Fibroblast of the aortic adventitia (primary cell): Measurements from ENCODE around the gene COL6A5. TPM values are rescaled to one million over a fixed set of nuclear protein-coding genes. Genes with fewer than 3 reads are reported as not detected.

ENCODE experiments used
- DNase-seq: peaks from one replicate; pipeline ENCODE4 v3.0.0-alpha.2; 2010; ENCODE audit warnings: low read depth
- H3K4me3 ChIP-seq: 2 replicates; pipeline ENCODE4 v1.5.1; 2011; ENCODE audit warnings: low read depth, mild to moderate bottlenecking, control low read depth, low read length, moderate library complexity
- CTCF ChIP-seq: IDR thresholded peaks from 2 replicates; pipeline ENCODE4 v1.5.1; 2011; ENCODE audit warnings: mild to moderate bottlenecking, low read length, control low read depth, inconsistent platforms; ENCODE audit not compliant: insufficient read depth
- total RNA-seq: library from RNA; depleted of rRNA; stranded (reverse); fragments of >200 nt; gene quantifications from 2 replicates; pipeline ENCODE4 v1.2.3, GENCODE V29; 2012; ENCODE audit warnings: low replicate concordance

Gene COL6A5
- total RNA-seq, 1 donor = under 0.01 TPM

DNA sequence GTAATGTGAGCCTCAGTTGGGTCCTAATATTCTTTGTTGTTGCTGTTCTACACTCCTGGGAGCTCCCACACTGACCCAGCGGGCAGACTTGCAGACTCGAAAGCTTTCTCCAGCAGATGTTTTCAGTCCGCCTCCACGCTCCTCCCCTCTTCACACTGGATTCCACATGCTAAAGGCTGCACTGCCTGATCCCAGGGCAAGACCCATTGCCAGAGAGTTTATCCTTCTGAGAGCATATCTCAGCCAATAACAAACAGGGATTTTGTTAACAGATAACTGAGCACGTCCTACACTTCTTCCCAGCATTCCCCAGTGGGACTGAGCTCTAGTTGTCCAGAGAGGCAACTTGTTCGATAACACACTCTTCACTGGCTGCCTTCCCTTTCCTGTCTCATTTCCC lies 163.5 kb downstream of the COL6A5 start:
- H3K4me3 ChIP-seq = no peak overlapping the region
- DNase-seq = peak; percentile 47
- no peak for TF ChIP-seq CTCF

DNA sequence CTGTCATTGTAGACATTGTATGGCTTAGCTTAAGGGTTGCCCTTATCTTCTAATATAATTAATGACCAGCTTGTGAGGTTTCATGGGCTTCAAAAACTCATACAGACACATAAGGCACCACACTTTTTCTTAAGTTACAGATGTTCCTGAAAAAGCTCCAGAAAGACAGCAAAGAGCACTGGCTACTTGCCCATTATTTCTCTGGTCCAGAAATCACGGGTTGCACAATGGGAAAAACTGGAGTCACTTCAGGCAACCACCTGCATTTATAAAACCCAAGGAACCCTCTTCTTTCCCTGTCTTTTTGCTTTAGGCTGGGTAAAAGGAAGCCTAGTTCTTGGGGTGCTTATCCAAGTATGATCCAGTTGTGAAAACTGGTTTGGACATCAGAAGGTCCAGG lies 169.2 kb downstream of the COL6A5 start:
- TF ChIP-seq CTCF = no peak
- DNase-seq = peak; percentile 68
- no peak overlapping the region for H3K4me3 ChIP-seq

GRCh38 chr3:130515755-130516154 lies 170.3 kb downstream of the COL6A5 start:
- DNase-seq = peak; percentile 56
- no peak overlapping the region for H3K4me3 ChIP-seq
- TF ChIP-seq CTCF = no peak

DNA sequence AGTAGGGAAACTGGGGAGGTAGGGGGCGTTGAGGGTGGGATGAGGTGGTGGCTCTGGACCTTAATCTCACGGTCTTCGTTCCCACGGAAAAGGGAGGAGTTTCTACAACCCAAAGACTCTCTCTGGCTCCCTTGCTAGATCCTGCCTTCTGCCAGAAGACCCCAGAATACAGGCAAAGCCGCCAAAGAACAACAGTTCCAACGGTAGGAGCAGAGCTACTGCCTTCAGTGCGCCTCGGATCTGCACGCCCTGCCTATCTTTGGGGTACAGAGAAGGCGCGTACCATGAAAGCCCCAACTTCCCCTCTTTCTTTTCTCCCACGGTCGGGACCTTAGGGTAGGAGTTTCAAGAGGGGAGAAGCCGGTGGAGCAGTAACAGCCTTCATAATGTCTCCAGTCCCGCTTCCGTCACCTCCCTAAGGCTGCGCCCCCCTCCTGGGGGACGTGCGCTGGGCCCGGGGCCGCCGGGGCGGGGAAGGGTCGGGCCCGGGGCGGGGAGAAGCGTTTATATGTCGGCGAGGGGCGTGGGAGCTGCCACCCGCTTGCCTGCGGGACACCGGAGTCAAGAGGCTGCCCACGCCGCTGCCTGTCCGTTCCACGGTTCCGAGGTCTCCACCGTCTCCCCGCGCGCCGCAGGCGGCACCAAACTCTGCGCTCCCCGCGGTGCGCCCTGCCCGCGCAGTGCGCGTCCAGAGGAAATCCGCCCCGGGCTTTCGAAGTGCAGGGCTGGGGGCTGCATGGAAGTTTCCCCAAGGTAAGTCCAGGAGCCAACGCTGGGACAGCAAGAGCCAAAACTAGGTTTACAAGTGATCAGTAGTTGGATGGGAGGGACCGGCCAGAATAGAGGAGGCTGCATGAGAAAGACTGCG lies 171.4 kb downstream of the COL6A5 start, which contains the start of gene COL6A6:
Gene COL6A6 (plus strand): TSS at position 533 of the 868 bp plus-strand sequence. CDS start 43,188 bp downstream, outside the sequence.
- TF ChIP-seq CTCF = no peak
- peak within 1 kb of the TSS; percentile 58 for H3K4me3 ChIP-seq

DNA sequence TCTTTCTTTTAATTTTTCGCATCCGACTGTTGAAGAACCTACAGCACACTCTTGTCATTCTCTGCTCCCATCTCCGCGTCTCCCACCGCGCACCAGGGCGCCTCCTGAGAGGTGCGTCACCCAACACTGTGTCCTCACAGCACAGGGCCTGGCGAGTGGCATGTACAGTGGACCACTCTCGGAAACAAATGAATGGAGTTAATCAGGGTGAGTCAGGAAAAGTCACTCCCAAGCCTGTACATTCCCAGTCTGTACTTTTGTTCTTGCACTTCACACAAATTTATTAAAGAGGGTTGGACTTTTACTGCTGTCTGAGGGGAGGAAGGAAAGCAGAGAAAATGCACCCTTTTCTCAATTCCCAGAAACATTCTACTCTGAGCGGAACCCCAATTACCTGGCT lies 172.1 kb downstream of the COL6A5 start:
- peak; percentile 57 for DNase-seq
- peak overlapping the region; percentile 58 for H3K4me3 ChIP-seq
- no peak for TF ChIP-seq CTCF

More for the DNA sequence above, 171.4 kb downstream of the COL6A5 start, which contains the start of gene COL6A6:
- DNase-seq = no peak

GRCh38 chr3:130519754-130520153 lies 174.3 kb downstream of the COL6A5 start:
- no peak for TF ChIP-seq CTCF
- no peak overlapping the region for H3K4me3 ChIP-seq
- no peak for DNase-seq
